ENCODE results near the gene SARDH.
"Not testable (repeated sequence)": the region's sequence is repeated elsewhere in the genome, so short reads cannot be mapped to it uniquely, and the experiment has no call there.

SARDH gene

GRCh38 chr9:133766234-133766633 lies 28.1 kb upstream of the SARDH start:
- H3K4me3 ChIP-seq (ENCODE audit: low read depth, low read length); H3K18ac ChIP-seq (ENCODE audit: low read length); H3K4me2 ChIP-seq (ENCODE audit: low read length); H3K27me3 ChIP-seq (ENCODE audit: insufficient read depth, low read length); H2BK12ac ChIP-seq (ENCODE audit: low read length); H2AFZ ChIP-seq (ENCODE audit: insufficient read depth, low read length, poor library complexity); H3K4me1 ChIP-seq (ENCODE audit: control insufficient read depth in 1 of 2, insufficient read depth in 2 of 2, low read length in 2 of 2); DNase-seq; H4K12ac ChIP-seq (ENCODE audit: low read depth, low read length); H3K14ac ChIP-seq (ENCODE audit: low read length); H4K8ac ChIP-seq (ENCODE audit: low read depth, low read length); H3K4ac ChIP-seq (ENCODE audit: low read depth, low read length); H2BK5ac ChIP-seq (ENCODE audit: low read depth, low read length, poor library complexity); H4K91ac ChIP-seq (ENCODE audit: low read depth, low read length); H3K27ac ChIP-seq (ENCODE audit: low read depth, low read length); H2BK120ac ChIP-seq (ENCODE audit: insufficient read depth, low read length, poor library complexity); H3K79me1 ChIP-seq (ENCODE audit: low read length); H2AK5ac ChIP-seq (ENCODE audit: low read length); H3K9ac ChIP-seq (ENCODE audit: low read length); H3K23ac ChIP-seq (ENCODE audit: low read length); H3K79me2 ChIP-seq (ENCODE audit: control insufficient read depth, insufficient read depth, low read length, poor library complexity): not testable (repeated sequence)
- peaks cover 62 to 65% of the 10 kb centered on the region in 2 experiments for H3K36me3 ChIP-seq (ENCODE audit: control insufficient read depth in 1 of 2, insufficient read depth in 2 of 2, low read length in 2 of 2)
- H3K9me3 ChIP-seq (ENCODE audit: insufficient read depth, low read depth, low read length): peaks cover 15% of the 10 kb centered on the region
- no CpG with 5 or more reads among the region's 3 CpGs for WGBS (ENCODE audit: extremely low coverage, insufficient coverage, insufficient read length)

GRCh38 chr9:133763272-133764183 lies 25.4 kb upstream of the SARDH start:
- no peak for DNase-seq
- H4K8ac ChIP-seq (ENCODE audit: low read depth, low read length): no peak overlapping the region
- no peak overlapping the region for H3K4me3 ChIP-seq (ENCODE audit: low read depth, low read length)
- peaks cover 19% of the 10 kb centered on the region for H3K9me3 ChIP-seq (ENCODE audit: insufficient read depth, low read depth, low read length)
- no peaks in the 10 kb centered on the region for H3K4me1 ChIP-seq (ENCODE audit: control insufficient read depth in 1 of 2, insufficient read depth in 2 of 2, low read length in 2 of 2)
- no peak overlapping the region for H2BK120ac ChIP-seq (ENCODE audit: insufficient read depth, low read length, poor library complexity)
- no peak overlapping the region for H3K27ac ChIP-seq (ENCODE audit: low read depth, low read length)
- no peak overlapping the region for H3K9ac ChIP-seq (ENCODE audit: low read length)
- no peak overlapping the region for H4K91ac ChIP-seq (ENCODE audit: low read depth, low read length)
- no peak overlapping the region for H3K14ac ChIP-seq (ENCODE audit: low read length)
- H3K79me1 ChIP-seq (ENCODE audit: low read length): no peaks in the 10 kb centered on the region
- H2BK5ac ChIP-seq (ENCODE audit: low read depth, low read length, poor library complexity): no peak overlapping the region
- H4K12ac ChIP-seq (ENCODE audit: low read depth, low read length): no peak overlapping the region
- no peaks in the 10 kb centered on the region for H3K27me3 ChIP-seq (ENCODE audit: insufficient read depth, low read length)
- no peak overlapping the region for H2BK12ac ChIP-seq (ENCODE audit: low read length)
- H3K79me2 ChIP-seq (ENCODE audit: control insufficient read depth, insufficient read depth, low read length, poor library complexity): no peaks in the 10 kb centered on the region
- peaks cover 60 to 61% of the 10 kb centered on the region in 2 experiments for H3K36me3 ChIP-seq (ENCODE audit: control insufficient read depth in 1 of 2, insufficient read depth in 2 of 2, low read length in 2 of 2)
- no peak overlapping the region for H3K4me2 ChIP-seq (ENCODE audit: low read length)
- no peak overlapping the region for H2AFZ ChIP-seq (ENCODE audit: insufficient read depth, low read length, poor library complexity)
- no peak overlapping the region for H3K23ac ChIP-seq (ENCODE audit: low read length)
- no peak overlapping the region for H3K4ac ChIP-seq (ENCODE audit: low read depth, low read length)
- no peak overlapping the region for H2AK5ac ChIP-seq (ENCODE audit: low read length)
- no CpG with 5 or more reads among the region's 26 CpGs for WGBS (ENCODE audit: extremely low coverage, insufficient coverage, insufficient read length)
- no peak overlapping the region for H3K18ac ChIP-seq (ENCODE audit: low read length)

- Histone ChIP-seq H3K14ac (ENCODE audit: low read length) (no peak overlapping the region), H3K27ac (ENCODE audit: low read depth, low read length) (no peak overlapping the region), H2BK12ac (ENCODE audit: low read length) (no peak overlapping the region), H3K23ac (ENCODE audit: low read length) (no peak overlapping the region), H3K9ac (ENCODE audit: low read length) (no peak overlapping the region), H3K4ac (ENCODE audit: low read depth, low read length) (no peak overlapping the region), H3K27me3 (ENCODE audit: insufficient read depth, low read length) (no peaks in the 10 kb centered on the region), H2AFZ (ENCODE audit: insufficient read depth, low read length, poor library complexity) (no peak overlapping the region), H4K91ac (ENCODE audit: low read depth, low read length) (no peak overlapping the region), H2AK5ac (ENCODE audit: low read length) (no peak overlapping the region), H3K4me1 (ENCODE audit: control insufficient read depth in 1 of 2, insufficient read depth in 2 of 2, low read length in 2 of 2) (no peaks in the 10 kb centered on the region), H2BK120ac (ENCODE audit: insufficient read depth, low read length, poor library complexity) (no peak overlapping the region), H3K79me1 (ENCODE audit: low read length) (no peaks in the 10 kb centered on the region), H4K8ac (ENCODE audit: low read depth, low read length) (no peak overlapping the region), H3K9me3 (ENCODE audit: insufficient read depth, low read depth, low read length) (peaks cover 11% of the 10 kb centered on the region), H2BK5ac (ENCODE audit: low read depth, low read length, poor library complexity) (no peak overlapping the region), H3K79me2 (ENCODE audit: control insufficient read depth, insufficient read depth, low read length, poor library complexity) (no peaks in the 10 kb centered on the region), H4K12ac (ENCODE audit: low read depth, low read length) (no peak overlapping the region), H3K4me3 (ENCODE audit: low read depth, low read length) (no peak overlapping the region), H3K4me2 (ENCODE audit: low read length) (no peak overlapping the region), H3K36me3 (ENCODE audit: control insufficient read depth in 1 of 2, insufficient read depth in 2 of 2, low read length in 2 of 2) (peaks cover 55 to 56% of the 10 kb centered on the region in 2 experiments), H3K18ac (ENCODE audit: low read length) (no peak overlapping the region)
- DNase-seq: no peak
- WGBS (ENCODE audit: extremely low coverage, insufficient coverage, insufficient read length): no CpG with 5 or more reads among the region's 19 CpGs
These were observed 24.5 kb upstream of the SARDH start for GRCh38 chr9:133762488-133763271.

- Histone ChIP-seq H3K9ac (ENCODE audit: low read length) (no peak overlapping the region), H2AK5ac (ENCODE audit: low read length) (no peak overlapping the region), H3K4me1 (ENCODE audit: control insufficient read depth in 1 of 2, insufficient read depth in 2 of 2, low read length in 2 of 2) (no peaks in the 10 kb centered on the region), H3K9me3 (ENCODE audit: insufficient read depth, low read depth, low read length) (peaks cover 8% of the 10 kb centered on the region), H2BK120ac (ENCODE audit: insufficient read depth, low read length, poor library complexity) (no peak overlapping the region), H3K14ac (ENCODE audit: low read length) (no peak overlapping the region), H3K18ac (ENCODE audit: low read length) (no peak overlapping the region), H3K4me2 (ENCODE audit: low read length) (no peak overlapping the region), H2BK5ac (ENCODE audit: low read depth, low read length, poor library complexity) (no peak overlapping the region), H2AFZ (ENCODE audit: insufficient read depth, low read length, poor library complexity) (no peak overlapping the region), H3K79me1 (ENCODE audit: low read length) (no peaks in the 10 kb centered on the region), H4K12ac (ENCODE audit: low read depth, low read length) (no peak overlapping the region), H3K27me3 (ENCODE audit: insufficient read depth, low read length) (no peaks in the 10 kb centered on the region), H4K8ac (ENCODE audit: low read depth, low read length) (no peak overlapping the region), H3K79me2 (ENCODE audit: control insufficient read depth, insufficient read depth, low read length, poor library complexity) (no peaks in the 10 kb centered on the region), H3K27ac (ENCODE audit: low read depth, low read length) (no peak overlapping the region), H3K4ac (ENCODE audit: low read depth, low read length) (no peak overlapping the region), H4K91ac (ENCODE audit: low read depth, low read length) (no peak overlapping the region), H3K23ac (ENCODE audit: low read length) (no peak overlapping the region), H3K36me3 (ENCODE audit: control insufficient read depth in 1 of 2, insufficient read depth in 2 of 2, low read length in 2 of 2) (peaks cover 51 to 52% of the 10 kb centered on the region in 2 experiments), H3K4me3 (ENCODE audit: low read depth, low read length) (no peak overlapping the region), H2BK12ac (ENCODE audit: low read length) (no peak overlapping the region)
- no CpG with 5 or more reads among the region's 11 CpGs for WGBS (ENCODE audit: extremely low coverage, insufficient coverage, insufficient read length)
- no peak for DNase-seq
These were observed 23.6 kb upstream of the SARDH start for GRCh38 chr9:133761641-133762248.
